Measurements from ENCODE around the gene RBP3. TPM values are rescaled to one million over a fixed set of nuclear protein-coding genes. Genes with fewer than 3 reads are reported as not detected.

RBP3 gene
- polyA plus RNA-seq, 1 donor from 2014 or later: not detected

DNA sequence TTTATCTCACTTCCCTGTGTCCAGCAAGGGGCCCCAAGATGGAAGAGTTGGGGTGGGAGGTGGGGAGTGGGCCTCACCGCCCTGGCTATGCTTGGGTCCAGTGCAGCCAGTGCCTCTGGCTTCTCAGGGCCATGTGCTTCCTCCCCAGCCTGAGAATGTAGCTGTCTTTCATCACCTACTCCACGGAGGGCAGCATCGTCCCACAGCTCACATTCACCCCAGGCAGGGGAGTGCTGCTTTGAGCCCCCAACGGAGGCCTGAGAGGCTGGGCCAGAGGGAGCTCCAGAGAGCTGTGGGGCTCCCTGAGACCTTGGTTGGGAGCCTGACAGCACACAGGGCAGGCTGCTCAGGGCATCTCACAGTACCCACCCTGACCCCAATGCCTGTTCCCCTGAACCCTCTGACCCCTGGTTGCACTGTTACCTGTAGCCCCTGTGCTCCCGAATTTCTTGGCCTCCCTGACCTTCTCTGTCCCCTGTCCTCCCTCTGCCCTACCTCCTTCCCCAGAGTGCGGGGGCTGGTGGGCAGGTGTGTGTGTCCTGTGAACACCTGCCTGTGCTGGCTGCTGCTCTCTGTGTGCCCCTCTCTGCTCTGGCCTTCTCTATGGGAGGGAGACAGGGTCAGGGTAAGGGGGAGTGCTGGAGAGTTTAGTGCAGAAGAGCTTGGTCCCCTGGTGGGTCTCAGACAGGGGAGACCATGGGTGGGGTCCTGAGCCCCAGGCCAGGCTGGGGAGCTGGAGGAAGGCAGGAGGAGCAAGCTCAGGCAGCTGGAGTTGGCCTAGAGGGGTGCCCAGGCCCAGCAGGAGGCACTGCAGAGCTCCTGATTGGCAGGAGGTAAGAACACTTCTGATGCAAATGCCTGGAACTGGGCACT, 55.5 kb downstream of the RBP3 start:
- no peak overlapping the region for H3K4me3 ChIP-seq (ENCODE audit: low read length)
- no peaks in the 10 kb centered on the region for H3K9me3 ChIP-seq (ENCODE audit: low read length)
- H3K36me3 ChIP-seq (ENCODE audit: insufficient read depth, low read length): no peaks in the 10 kb centered on the region
- H3F3A ChIP-seq (ENCODE audit: insufficient read depth, low read length, poor library complexity, severe bottlenecking): no peaks in the 10 kb centered on the region
- TF ChIP-seq EZH2 (IDR thresholded peaks at IDR 0.05; ENCODE audit: borderline replicate concordance, insufficient read depth, low read length, poor library complexity, severe bottlenecking): no peak
- TF ChIP-seq, protein P1, sequence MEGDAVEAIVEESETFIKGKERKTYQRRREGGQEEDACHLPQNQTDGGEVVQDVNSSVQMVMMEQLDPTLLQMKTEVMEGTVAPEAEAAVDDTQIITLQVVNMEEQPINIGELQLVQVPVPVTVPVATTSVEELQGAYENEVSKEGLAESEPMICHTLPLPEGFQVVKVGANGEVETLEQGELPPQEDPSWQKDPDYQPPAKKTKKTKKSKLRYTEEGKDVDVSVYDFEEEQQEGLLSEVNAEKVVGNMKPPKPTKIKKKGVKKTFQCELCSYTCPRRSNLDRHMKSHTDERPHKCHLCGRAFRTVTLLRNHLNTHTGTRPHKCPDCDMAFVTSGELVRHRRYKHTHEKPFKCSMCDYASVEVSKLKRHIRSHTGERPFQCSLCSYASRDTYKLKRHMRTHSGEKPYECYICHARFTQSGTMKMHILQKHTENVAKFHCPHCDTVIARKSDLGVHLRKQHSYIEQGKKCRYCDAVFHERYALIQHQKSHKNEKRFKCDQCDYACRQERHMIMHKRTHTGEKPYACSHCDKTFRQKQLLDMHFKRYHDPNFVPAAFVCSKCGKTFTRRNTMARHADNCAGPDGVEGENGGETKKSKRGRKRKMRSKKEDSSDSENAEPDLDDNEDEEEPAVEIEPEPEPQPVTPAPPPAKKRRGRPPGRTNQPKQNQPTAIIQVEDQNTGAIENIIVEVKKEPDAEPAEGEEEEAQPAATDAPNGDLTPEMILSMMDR (IDR thresholded peaks at IDR 0.05; ENCODE audit: poor library complexity, severe bottlenecking): no peak
- no peak for TF ChIP-seq EP300 (conservative IDR thresholded peaks at IDR 0.05; ENCODE audit: poor library complexity, severe bottlenecking)
- TF ChIP-seq, protein P2, sequence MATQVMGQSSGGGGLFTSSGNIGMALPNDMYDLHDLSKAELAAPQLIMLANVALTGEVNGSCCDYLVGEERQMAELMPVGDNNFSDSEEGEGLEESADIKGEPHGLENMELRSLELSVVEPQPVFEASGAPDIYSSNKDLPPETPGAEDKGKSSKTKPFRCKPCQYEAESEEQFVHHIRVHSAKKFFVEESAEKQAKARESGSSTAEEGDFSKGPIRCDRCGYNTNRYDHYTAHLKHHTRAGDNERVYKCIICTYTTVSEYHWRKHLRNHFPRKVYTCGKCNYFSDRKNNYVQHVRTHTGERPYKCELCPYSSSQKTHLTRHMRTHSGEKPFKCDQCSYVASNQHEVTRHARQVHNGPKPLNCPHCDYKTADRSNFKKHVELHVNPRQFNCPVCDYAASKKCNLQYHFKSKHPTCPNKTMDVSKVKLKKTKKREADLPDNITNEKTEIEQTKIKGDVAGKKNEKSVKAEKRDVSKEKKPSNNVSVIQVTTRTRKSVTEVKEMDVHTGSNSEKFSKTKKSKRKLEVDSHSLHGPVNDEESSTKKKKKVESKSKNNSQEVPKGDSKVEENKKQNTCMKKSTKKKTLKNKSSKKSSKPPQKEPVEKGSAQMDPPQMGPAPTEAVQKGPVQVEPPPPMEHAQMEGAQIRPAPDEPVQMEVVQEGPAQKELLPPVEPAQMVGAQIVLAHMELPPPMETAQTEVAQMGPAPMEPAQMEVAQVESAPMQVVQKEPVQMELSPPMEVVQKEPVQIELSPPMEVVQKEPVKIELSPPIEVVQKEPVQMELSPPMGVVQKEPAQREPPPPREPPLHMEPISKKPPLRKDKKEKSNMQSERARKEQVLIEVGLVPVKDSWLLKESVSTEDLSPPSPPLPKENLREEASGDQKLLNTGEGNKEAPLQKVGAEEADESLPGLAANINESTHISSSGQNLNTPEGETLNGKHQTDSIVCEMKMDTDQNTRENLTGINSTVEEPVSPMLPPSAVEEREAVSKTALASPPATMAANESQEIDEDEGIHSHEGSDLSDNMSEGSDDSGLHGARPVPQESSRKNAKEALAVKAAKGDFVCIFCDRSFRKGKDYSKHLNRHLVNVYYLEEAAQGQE (IDR thresholded peaks at IDR 0.05; ENCODE audit: borderline replicate concordance): no peak
- TF ChIP-seq MXI1 (conservative IDR thresholded peaks at IDR 0.05; ENCODE audit: poor library complexity, severe bottlenecking): no peak
- no peak for TF ChIP-seq RAD21 (conservative IDR thresholded peaks at IDR 0.05)
- no peak for TF ChIP-seq TAF1 (IDR thresholded peaks at IDR 0.05; ENCODE audit: low read depth)
- TF ChIP-seq SMC3 (conservative IDR thresholded peaks at IDR 0.05; ENCODE audit: poor library complexity): no peak
- TF ChIP-seq POLR2AphosphoS5 (IDR thresholded peaks at IDR 0.05): no peak
- no peaks in the 10 kb centered on the region for H3K79me2 ChIP-seq (replicated peaks; ENCODE audit: insufficient read depth, low read length)
- H3K27ac ChIP-seq (ENCODE audit: low read length): no peak overlapping the region
- H4K20me1 ChIP-seq (ENCODE audit: insufficient read depth): no peaks in the 10 kb centered on the region
- H3K9me2 ChIP-seq (ENCODE audit: insufficient read depth, low read length): no peaks in the 10 kb centered on the region
- no peak overlapping the region for H2AFZ ChIP-seq (ENCODE audit: low read depth, low read length)
- no peak overlapping the region for H3K4me2 ChIP-seq (ENCODE audit: low read length)
- H3K9ac ChIP-seq (ENCODE audit: low read length): no peak overlapping the region
- no peaks in the 10 kb centered on the region for H3K27me3 ChIP-seq (ENCODE audit: insufficient read depth, low read depth, low read length)

- H3K4me3 ChIP-seq (ENCODE audit: low read length): no peak overlapping the region
- no peaks in the 10 kb centered on the region for H3F3A ChIP-seq (ENCODE audit: insufficient read depth, low read length, poor library complexity, severe bottlenecking)
- no peaks in the 10 kb centered on the region for H3K9me3 ChIP-seq (ENCODE audit: low read length)
- no peaks in the 10 kb centered on the region for H3K79me2 ChIP-seq (replicated peaks; ENCODE audit: insufficient read depth, low read length)
- no peaks in the 10 kb centered on the region for H4K20me1 ChIP-seq (ENCODE audit: insufficient read depth)
- H3K4me2 ChIP-seq (ENCODE audit: low read length): no peak overlapping the region
- no peak overlapping the region for H3K9ac ChIP-seq (ENCODE audit: low read length)
- H3K27me3 ChIP-seq (ENCODE audit: insufficient read depth, low read depth, low read length): no peaks in the 10 kb centered on the region
- H3K36me3 ChIP-seq (ENCODE audit: insufficient read depth, low read length): no peaks in the 10 kb centered on the region
- no peak for TF ChIP-seq EZH2 (IDR thresholded peaks at IDR 0.05; ENCODE audit: borderline replicate concordance, insufficient read depth, low read length, poor library complexity, severe bottlenecking)
- TF ChIP-seq, protein P2 (IDR thresholded peaks at IDR 0.05; ENCODE audit: borderline replicate concordance): no peak
- TF ChIP-seq POLR2AphosphoS5 (IDR thresholded peaks at IDR 0.05): no peak
- no peak for TF ChIP-seq TAF1 (IDR thresholded peaks at IDR 0.05; ENCODE audit: low read depth)
- no peak overlapping the region for H2AFZ ChIP-seq (ENCODE audit: low read depth, low read length)
- H3K9me2 ChIP-seq (ENCODE audit: insufficient read depth, low read length): no peaks in the 10 kb centered on the region
- no peak overlapping the region for H3K27ac ChIP-seq (ENCODE audit: low read length)
Measured at GRCh38 chr10:47404446-47404845, 56.3 kb downstream of the RBP3 start.

Data from neural cell (in vitro differentiated cells).